Hematopoietic multipotent progenitor cell treated with erythropoietin and hydrocortisone succinate and interleukin-3 and kit ligand, for 15 days (in vitro differentiated cells): ENCODE measurements around the gene POLR3K.
A peak's percentile ranks its signal among the peaks of the same experiment; 100 is the strongest.

Experiments used
- DNase-seq: peaks from one replicate; pipeline ENCODE4 v3.0.0-alpha.2; 2015; ENCODE audit warnings: low spot score

POLR3K gene

GRCh38 chr16:53346-54236 is at the start of gene POLR3K, which contains the start of gene SNRNP25:
TSS of gene POLR3K (minus strand) at chr16:53608. CDS start at chr16:53586, 22 bp downstream.
TSS of gene SNRNP25 (plus strand) at chr16:53828. CDS start at chr16:54017, 189 bp downstream.
- peak; percentile 96 for DNase-seq

- no peak for DNase-seq
Observed at GRCh38 chr16:102060-102855, 48.9 kb upstream of the POLR3K start.

GRCh38 chr16:101586-101985 is 48.2 kb upstream of the POLR3K start:
- DNase-seq: no peak

- no peak for DNase-seq
Observed at GRCh38 chr16:100989-101388, 47.6 kb upstream of the POLR3K start.

GRCh38 chr16:97822-98221 is 44.4 kb upstream of the POLR3K start:
- no peak for DNase-seq

- peak; percentile 96 for DNase-seq
Observed at GRCh38 chr16:96935-97381, 43.5 kb upstream of the POLR3K start.

GRCh38 chr16:94918-95265 is 41.5 kb upstream of the POLR3K start:
- no peak for DNase-seq

GRCh38 chr16:92431-93339 is 39.3 kb upstream of the POLR3K start:
- DNase-seq: no peak

- peak; percentile 70 for DNase-seq
Observed at GRCh38 chr16:91484-91883, 38.1 kb upstream of the POLR3K start.

- no peak for DNase-seq
Observed at GRCh38 chr16:89391-90302, 36.2 kb upstream of the POLR3K start.

GRCh38 chr16:88613-89012 is 35.2 kb upstream of the POLR3K start:
- no peak for DNase-seq

- no peak for DNase-seq
Observed at GRCh38 chr16:86483-86952, 33.1 kb upstream of the POLR3K start.

GRCh38 chr16:85865-86264 is 32.5 kb upstream of the POLR3K start:
- no peak for DNase-seq

GRCh38 chr16:85407-85782 is 32.0 kb upstream of the POLR3K start:
- DNase-seq: no peak

GRCh38 chr16:84718-85406 is 31.5 kb upstream of the POLR3K start:
- no peak for DNase-seq

- DNase-seq: no peak
Observed at GRCh38 chr16:83781-84615, 30.6 kb upstream of the POLR3K start.

- DNase-seq: no peak
Observed at GRCh38 chr16:83060-83603, 29.7 kb upstream of the POLR3K start.

- no peak for DNase-seq
Observed at GRCh38 chr16:79151-80054, 26.0 kb upstream of the POLR3K start.
